Fibroblast of lung (primary cell): ENCODE measurements around the gene MTA2.

Experiments used
- EZH2 ChIP-seq: IDR thresholded peaks from 2 replicates; pipeline ENCODE4 v1.5.1; 2012; ENCODE audit warnings: low read length, control low read depth, mild to moderate bottlenecking; ENCODE audit errors: missing control alignments
- TF ChIP-seq, protein P1 (sequence below), 2 donors: IDR thresholded peaks in 1 of 2; conservative IDR thresholded peaks in 1 of 2; 1 replicate in 1 of 2; 2 replicates in 1 of 2; pipeline ENCODE4 v1.5.1; 2011 to 2012; ENCODE audit warnings: low read length in 2 of 2, control low read depth in 1 of 2, inconsistent platforms in 1 of 2, low read depth in 1 of 2, mild to moderate bottlenecking in 1 of 2

DNA sequence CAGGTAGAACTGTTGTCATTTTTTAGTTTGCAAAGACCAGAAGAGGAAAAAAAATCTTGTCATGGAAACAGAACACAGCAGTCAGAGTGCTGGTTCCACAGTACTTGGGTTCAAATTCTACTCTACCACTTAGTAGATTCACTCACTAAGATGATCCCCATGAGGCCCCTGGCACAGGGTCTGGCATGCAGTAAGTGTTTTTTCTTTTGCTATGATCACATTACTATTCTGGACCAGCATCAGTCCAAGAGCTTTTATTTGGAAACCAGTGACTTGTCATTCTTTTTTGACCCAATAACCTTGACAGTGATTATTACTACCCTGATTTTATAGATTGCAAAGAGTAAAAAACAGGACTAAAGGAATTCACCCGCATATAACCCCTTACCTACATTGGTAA is 32.1 kb downstream of the MTA2 start:
- TF ChIP-seq, protein P1, sequence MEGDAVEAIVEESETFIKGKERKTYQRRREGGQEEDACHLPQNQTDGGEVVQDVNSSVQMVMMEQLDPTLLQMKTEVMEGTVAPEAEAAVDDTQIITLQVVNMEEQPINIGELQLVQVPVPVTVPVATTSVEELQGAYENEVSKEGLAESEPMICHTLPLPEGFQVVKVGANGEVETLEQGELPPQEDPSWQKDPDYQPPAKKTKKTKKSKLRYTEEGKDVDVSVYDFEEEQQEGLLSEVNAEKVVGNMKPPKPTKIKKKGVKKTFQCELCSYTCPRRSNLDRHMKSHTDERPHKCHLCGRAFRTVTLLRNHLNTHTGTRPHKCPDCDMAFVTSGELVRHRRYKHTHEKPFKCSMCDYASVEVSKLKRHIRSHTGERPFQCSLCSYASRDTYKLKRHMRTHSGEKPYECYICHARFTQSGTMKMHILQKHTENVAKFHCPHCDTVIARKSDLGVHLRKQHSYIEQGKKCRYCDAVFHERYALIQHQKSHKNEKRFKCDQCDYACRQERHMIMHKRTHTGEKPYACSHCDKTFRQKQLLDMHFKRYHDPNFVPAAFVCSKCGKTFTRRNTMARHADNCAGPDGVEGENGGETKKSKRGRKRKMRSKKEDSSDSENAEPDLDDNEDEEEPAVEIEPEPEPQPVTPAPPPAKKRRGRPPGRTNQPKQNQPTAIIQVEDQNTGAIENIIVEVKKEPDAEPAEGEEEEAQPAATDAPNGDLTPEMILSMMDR (conservative IDR thresholded peaks at IDR 0.05 in 1 of 2, IDR thresholded peaks at IDR 0.05 in 1 of 2; ENCODE audit: low read depth in 1 of 2, low read length in 2 of 2): no peak
- no peak for TF ChIP-seq EZH2
